OCI-LY3 (cell line): ENCODE data around the gene MALAT1.

ENCODE experiments used
- CTCF ChIP-seq: fragments of 200-600, 300-600 bp; sonication (generic); IDR thresholded peaks from 2 replicates; pipeline ENCODE4 v1.5.1; 2014; ENCODE audit warnings: antibody characterized with exemption, low read length, low read depth
- EZH2phosphoT487 ChIP-seq: fragments of 200-600 bp; shearing (Covaris generic); IDR thresholded peaks from 2 replicates; pipeline ENCODE4 v1.6.1; 2018; ENCODE audit warnings: antibody characterized with exemption, mixed run types, low read depth

GRCh38 chr11:65538232-65538914, 39.5 kb downstream of the MALAT1 start:
- TF ChIP-seq CTCF (no peak), EZH2phosphoT487 (no peak)
